Measurements from ENCODE around the gene FLT3.
A peak's percentile ranks its signal among the peaks of the same experiment; 100 is the strongest.

Gene FLT3

GRCh38 chr13:27960362-27961226, 139.8 kb downstream of the FLT3 start:
- DNase-seq (ENCODE audit: low read depth in 2 of 2): peak in 1 of 2 donors; percentile 21

GRCh38 chr13:27959976-27960361, 140.4 kb downstream of the FLT3 start:
- no peak for DNase-seq (ENCODE audit: low read depth in 2 of 2)

DNA sequence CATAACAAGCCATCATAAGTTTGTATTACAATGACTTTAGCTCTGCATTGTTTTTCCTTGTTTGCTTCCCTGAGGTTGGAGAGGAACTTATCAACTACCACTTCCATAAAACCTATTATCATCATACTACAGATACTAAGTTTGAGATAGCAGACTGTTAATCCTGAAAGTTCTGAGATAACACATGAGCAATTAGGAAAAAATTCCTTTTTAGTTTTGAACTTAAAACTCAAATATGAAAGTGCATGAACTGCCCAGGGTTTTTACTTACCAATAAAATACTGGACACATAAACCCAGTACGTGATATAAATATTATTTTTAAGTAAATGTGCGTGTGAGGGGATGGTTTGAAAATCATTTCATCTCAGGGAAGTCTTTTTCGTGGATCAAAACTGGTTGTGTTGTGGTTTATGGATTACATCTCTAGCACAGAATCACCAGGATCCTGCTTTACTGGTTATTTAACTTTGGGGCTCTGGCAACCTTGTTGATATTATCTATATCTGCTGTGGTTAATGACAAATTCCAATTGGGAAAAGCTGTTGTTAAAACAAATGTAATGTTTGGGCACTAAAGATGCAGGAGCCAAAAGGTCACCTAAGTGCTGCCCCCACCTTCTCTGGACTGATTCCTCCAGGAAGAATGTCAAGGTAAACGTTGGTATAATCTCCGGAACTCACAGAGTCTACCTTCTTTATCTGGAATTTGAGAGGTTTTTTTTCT, 143.6 kb downstream of the FLT3 start:
- no peak for DNase-seq (ENCODE audit: low read depth in 2 of 2)

DNA sequence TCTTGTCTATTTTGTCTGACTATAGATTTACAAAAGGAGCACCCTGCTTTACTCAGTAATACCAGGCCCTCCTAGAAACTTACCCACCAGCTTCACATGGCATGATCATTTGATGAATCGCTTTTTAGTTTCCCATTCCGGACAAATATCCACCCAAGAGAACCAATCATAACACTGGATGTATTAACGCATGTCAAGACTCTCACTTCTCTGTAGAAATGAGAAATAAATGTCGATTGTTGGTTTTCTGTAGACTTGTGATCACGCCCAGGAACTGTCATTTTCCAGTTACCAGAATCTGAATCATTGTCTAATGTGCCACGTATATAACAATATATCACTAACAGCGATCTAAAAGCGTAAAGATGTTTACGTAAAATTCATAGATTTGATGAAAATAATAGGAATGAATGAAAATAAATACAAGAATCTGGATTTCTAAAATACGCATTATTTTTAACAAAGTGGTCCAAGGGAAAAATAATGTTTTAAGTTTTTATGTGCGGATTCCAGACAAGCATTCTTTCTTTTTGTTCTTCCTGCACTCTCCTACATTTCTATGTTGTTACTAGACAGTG, 145.3 kb downstream of the FLT3 start:
- DNase-seq (ENCODE audit: low read depth in 2 of 2): no peak

DNA sequence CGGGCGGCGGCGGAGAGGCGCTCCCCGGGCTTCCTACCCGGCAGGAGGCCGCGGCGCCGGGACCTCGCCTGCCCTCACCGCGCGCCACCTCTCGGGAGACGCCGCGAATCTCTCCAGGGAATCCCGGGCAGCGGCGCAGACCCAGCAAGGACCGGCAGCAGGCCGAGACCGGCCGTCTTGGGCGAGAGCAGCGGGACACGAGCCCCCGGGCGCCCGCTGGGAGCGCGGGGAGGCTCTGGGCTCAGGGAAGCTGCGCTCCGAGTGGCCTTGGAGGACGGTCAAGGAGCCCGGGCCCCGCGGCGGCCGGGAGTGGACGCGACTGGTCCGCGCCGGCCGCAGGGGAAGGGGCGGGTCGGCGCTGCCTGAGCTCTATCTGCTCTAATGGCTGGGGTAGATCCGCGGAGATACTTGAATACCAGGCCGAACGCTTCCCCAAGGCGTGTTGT, 145.9 kb downstream of the FLT3 start:
- DNase-seq (ENCODE audit: low read depth in 2 of 2): no peak

DNA sequence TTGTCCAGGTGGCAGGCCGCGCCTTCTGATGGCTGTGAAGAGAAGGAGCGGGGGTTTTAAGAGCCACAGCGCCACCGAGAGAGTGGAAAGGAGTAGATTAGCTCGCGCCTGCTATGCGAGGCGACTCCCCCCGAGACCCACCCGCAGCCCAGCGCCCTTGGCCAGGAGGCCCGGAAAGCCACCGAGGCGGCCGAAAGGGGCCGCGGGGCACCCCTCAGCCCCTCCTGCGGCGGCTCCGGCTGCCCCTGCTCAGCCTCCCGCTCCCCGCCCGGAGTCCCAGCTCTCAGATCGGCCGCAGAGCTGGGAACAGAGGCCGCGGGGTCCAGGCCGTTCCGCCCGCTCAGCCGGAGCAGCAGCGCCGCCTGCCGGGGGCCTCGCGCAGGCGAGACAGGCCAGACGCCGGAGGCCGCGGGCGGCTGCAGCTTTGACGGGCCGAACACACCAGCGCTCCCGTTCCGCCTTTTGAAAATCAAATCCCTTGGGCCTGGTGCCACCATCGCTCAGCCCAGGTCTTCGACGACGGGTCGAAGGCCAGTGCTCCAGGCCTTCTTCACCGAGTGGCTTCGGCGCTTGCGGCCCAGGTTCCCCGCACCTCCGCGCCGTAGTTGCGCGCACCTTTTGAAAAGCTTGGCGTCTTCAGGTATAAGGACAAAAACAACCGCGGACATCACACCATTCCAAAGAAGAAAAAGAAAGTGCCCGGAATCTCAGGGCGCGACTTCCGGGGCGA, 146.5 kb downstream of the FLT3 start:
- peak; percentile 29 to 64 for DNase-seq (ENCODE audit: low read depth in 2 of 2)

Data from stimulated activated CD4-positive, alpha-beta T cell treated with anti-CD3 and anti-CD28 coated beads, Interleukin-15, amount 100 ng/mL, for 48 hours (primary cell).